GM18951 (cell line): ENCODE measurements around the gene MACF1.

Source experiments
- POLR2A ChIP-seq: IDR thresholded peaks from 4 replicates; pipeline ENCODE4 v1.6.1; 2011; ENCODE audit warnings: mild to moderate bottlenecking; ENCODE audit not compliant: insufficient read length, insufficient read depth; ENCODE audit errors: extremely low read depth
- in situ Hi-C: fragments of 300-500 bp; cut with MboI; formaldehyde crosslinking; loops from one replicate; pipeline ENCODE4 v1.12.0; 2022; ENCODE audit warnings: low sequenced_read_pairs, mixed read lengths, inconsistent platforms; ENCODE audit not compliant: unreplicated experiment

Gene MACF1

GRCh38 chr1:39413902-39414528 lies 209.5 kb downstream of the MACF1 start:
- no peak for TF ChIP-seq POLR2A
- in situ Hi-C loops: no loop called here

GRCh38 chr1:39415553-39415952 lies 211.1 kb downstream of the MACF1 start:
- no peak for TF ChIP-seq POLR2A
- in situ Hi-C loops: no loop called here

- in situ Hi-C loops: no loop called here
These were observed 212.1 kb downstream of the MACF1 start for GRCh38 chr1:39416609-39417008.

GRCh38 chr1:39418236-39418635 lies 213.7 kb downstream of the MACF1 start:
- no peak for TF ChIP-seq POLR2A
- in situ Hi-C loops: no loop called here

More at GRCh38 chr1:39416609-39417008, 212.1 kb downstream of the MACF1 start:
- no peak for TF ChIP-seq POLR2A

- no peak for TF ChIP-seq POLR2A
- in situ Hi-C loops: no loop called here
These were observed 216.0 kb downstream of the MACF1 start for GRCh38 chr1:39420493-39420892.

GRCh38 chr1:39422614-39423013 lies 218.1 kb downstream of the MACF1 start:
- no peak for TF ChIP-seq POLR2A
- in situ Hi-C loops: no loop called here

- in situ Hi-C loops: no loop called here
- no peak for TF ChIP-seq POLR2A
These were observed 220.7 kb downstream of the MACF1 start for GRCh38 chr1:39425151-39425550.

GRCh38 chr1:39425634-39426033 lies 221.1 kb downstream of the MACF1 start:
- in situ Hi-C loops: no loop called here

GRCh38 chr1:39426346-39426745 lies 221.9 kb downstream of the MACF1 start:
- TF ChIP-seq POLR2A: no peak
- in situ Hi-C loops: no loop called here

More at GRCh38 chr1:39425634-39426033, 221.1 kb downstream of the MACF1 start:
- no peak for TF ChIP-seq POLR2A

GRCh38 chr1:39427374-39427773 lies 222.9 kb downstream of the MACF1 start:
- in situ Hi-C loops: no loop called here
- no peak for TF ChIP-seq POLR2A

GRCh38 chr1:39427912-39428311 lies 223.4 kb downstream of the MACF1 start:
- in situ Hi-C loops: no loop called here
- TF ChIP-seq POLR2A: no peak

GRCh38 chr1:39431927-39432326 lies 227.4 kb downstream of the MACF1 start:
- TF ChIP-seq POLR2A: no peak
- in situ Hi-C loops: no loop called here

GRCh38 chr1:39434797-39435395 lies 230.4 kb downstream of the MACF1 start:
- in situ Hi-C loops: no loop called here
- no peak for TF ChIP-seq POLR2A

GRCh38 chr1:39435597-39435996 lies 231.1 kb downstream of the MACF1 start:
- in situ Hi-C loops: no loop called here
- no peak for TF ChIP-seq POLR2A
